Measurements from ENCODE around the gene LINC01488.

- TF ChIP-seq CTCF (conservative IDR thresholded peaks at IDR 0.05) (no peak), EZH2 (IDR thresholded peaks at IDR 0.05; ENCODE audit: low read depth) (no peak)
These were observed 58.1 kb downstream of the LINC01488 start for GRCh38 chr11:69539416-69540117.

All from PC-9 (cell line).